Measurements from ENCODE around the gene ARHGAP27. TPM values are rescaled to one million over a fixed set of nuclear protein-coding genes. Genes with fewer than 3 reads are reported as not detected.
A peak's percentile ranks its signal among the peaks of the same experiment; 100 is the strongest.

ARHGAP27 gene
- total RNA-seq, 1 experiment from 2014 or later = 12.9 TPM

- Mint-ChIP-seq H3K9me3 (no peaks in the 10 kb centered on the region), H3K36me3 (no peaks in the 10 kb centered on the region), H3K27ac (no peak overlapping the region), H3K4me1 (peaks cover 18% of the 10 kb centered on the region), H3K27me3 (ENCODE audit: low read depth) (peaks cover 10% of the 10 kb centered on the region), H3K4me3 (no peak overlapping the region)
- no peak for DNase-seq (ENCODE audit: low spot score)
- TF ChIP-seq ZNF232 (CRISPR knock-in tag; IDR thresholded peaks at IDR 0.05) (no peak), ZNF317 (CRISPR knock-in tag; IDR thresholded peaks at IDR 0.05; ENCODE audit: borderline replicate concordance, low read depth) (no peak), NR1H2 (CRISPR knock-in tag; IDR thresholded peaks at IDR 0.05) (no peak), JUN (CRISPR knock-in tag; IDR thresholded peaks at IDR 0.05) (no peak), ZNF425 (CRISPR knock-in tag; conservative IDR thresholded peaks at IDR 0.05) (no peak), CREB1 (CRISPR knock-in tag; IDR thresholded peaks at IDR 0.05) (no peak)
- TF ChIP-seq, protein P1, sequence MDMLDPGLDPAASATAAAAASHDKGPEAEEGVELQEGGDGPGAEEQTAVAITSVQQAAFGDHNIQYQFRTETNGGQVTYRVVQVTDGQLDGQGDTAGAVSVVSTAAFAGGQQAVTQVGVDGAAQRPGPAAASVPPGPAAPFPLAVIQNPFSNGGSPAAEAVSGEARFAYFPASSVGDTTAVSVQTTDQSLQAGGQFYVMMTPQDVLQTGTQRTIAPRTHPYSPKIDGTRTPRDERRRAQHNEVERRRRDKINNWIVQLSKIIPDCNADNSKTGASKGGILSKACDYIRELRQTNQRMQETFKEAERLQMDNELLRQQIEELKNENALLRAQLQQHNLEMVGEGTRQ (CRISPR knock-in tag; IDR thresholded peaks at IDR 0.05) = no peak
- ATAC-seq = no peak
- POLR2A ChIA-PET = no interaction called here
- CTCF ChIA-PET = interaction anchor here (0.9 to 9.5 kb wide), 9 partner anchors 27 to 172 kb away, joined by 3 to 133 read pairs (median 7); partner anchors contain the start of gene MAP3K14
Observed at GRCh38 chr17:45391291-45391690, 41.4 kb downstream of the ARHGAP27 start.

DNA sequence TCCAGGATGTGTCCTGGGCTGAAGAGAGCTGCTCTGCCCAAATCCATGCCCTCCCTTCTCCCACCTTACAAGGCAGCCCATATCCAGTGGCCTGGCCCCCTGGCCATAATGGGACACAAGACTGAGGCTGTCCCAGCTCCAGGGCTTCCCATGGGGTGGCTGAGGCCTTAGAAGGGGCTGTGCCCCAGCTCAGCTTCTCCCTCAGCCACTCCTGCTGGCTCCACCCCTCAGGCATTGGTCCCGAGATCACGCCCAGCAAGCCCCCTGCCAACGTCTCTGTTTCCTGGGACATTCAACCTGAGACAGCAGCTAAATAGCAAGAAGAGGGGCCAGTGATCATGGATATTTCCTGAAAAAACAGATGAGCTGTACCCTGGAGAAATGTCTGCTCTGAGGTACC, 43.3 kb downstream of the ARHGAP27 start:
- H3K36me3 Mint-ChIP-seq = no peaks in the 10 kb centered on the region
- CTCF ChIA-PET = interaction anchor here (0.8 to 4.0 kb wide), 13 partner anchors 25 to 254 kb away, joined by 3 to 40 read pairs (median 7); partner anchors contain the start of genes ACBD4 and MAP3K14
- no peaks in the 10 kb centered on the region for H3K9me3 Mint-ChIP-seq
- no peak for TF ChIP-seq KAT7 (CRISPR knock-in tag; IDR thresholded peaks at IDR 0.05; ENCODE audit: borderline replicate concordance)
- TF ChIP-seq GTF2I (CRISPR knock-in tag; conservative IDR thresholded peaks at IDR 0.05) = no peak
- no peak for TF ChIP-seq ZNF416 (CRISPR knock-in tag; IDR thresholded peaks at IDR 0.05)
- peak; percentile 38 for ATAC-seq
- peaks cover 15% of the 10 kb centered on the region for H3K4me1 Mint-ChIP-seq
- no peak overlapping the region for H3K4me3 Mint-ChIP-seq
- DNase-seq (ENCODE audit: low spot score) = peak; percentile 32
- POLR2A ChIA-PET = no interaction called here
- peaks cover 13% of the 10 kb centered on the region for H3K27me3 Mint-ChIP-seq (ENCODE audit: low read depth)
- no peak overlapping the region for H3K27ac Mint-ChIP-seq

GRCh38 chr17:45388604-45389325, 43.9 kb downstream of the ARHGAP27 start:
- H3K27ac Mint-ChIP-seq = no peak overlapping the region
- TF ChIP-seq, protein P2, sequence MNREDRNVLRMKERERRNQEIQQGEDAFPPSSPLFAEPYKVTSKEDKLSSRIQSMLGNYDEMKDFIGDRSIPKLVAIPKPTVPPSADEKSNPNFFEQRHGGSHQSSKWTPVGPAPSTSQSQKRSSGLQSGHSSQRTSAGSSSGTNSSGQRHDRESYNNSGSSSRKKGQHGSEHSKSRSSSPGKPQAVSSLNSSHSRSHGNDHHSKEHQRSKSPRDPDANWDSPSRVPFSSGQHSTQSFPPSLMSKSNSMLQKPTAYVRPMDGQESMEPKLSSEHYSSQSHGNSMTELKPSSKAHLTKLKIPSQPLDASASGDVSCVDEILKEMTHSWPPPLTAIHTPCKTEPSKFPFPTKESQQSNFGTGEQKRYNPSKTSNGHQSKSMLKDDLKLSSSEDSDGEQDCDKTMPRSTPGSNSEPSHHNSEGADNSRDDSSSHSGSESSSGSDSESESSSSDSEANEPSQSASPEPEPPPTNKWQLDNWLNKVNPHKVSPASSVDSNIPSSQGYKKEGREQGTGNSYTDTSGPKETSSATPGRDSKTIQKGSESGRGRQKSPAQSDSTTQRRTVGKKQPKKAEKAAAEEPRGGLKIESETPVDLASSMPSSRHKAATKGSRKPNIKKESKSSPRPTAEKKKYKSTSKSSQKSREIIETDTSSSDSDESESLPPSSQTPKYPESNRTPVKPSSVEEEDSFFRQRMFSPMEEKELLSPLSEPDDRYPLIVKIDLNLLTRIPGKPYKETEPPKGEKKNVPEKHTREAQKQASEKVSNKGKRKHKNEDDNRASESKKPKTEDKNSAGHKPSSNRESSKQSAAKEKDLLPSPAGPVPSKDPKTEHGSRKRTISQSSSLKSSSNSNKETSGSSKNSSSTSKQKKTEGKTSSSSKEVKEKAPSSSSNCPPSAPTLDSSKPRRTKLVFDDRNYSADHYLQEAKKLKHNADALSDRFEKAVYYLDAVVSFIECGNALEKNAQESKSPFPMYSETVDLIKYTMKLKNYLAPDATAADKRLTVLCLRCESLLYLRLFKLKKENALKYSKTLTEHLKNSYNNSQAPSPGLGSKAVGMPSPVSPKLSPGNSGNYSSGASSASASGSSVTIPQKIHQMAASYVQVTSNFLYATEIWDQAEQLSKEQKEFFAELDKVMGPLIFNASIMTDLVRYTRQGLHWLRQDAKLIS (CRISPR knock-in tag; IDR thresholded peaks at IDR 0.05; ENCODE audit: borderline replicate concordance) = no peak
- TF ChIP-seq RORB (CRISPR knock-in tag; IDR thresholded peaks at IDR 0.05) (no peak), MYBL2 (CRISPR knock-in tag; IDR thresholded peaks at IDR 0.05) (no peak), MAX (CRISPR knock-in tag; IDR thresholded peaks at IDR 0.05) (no peak), FOXJ3 (CRISPR knock-in tag; IDR thresholded peaks at IDR 0.05; ENCODE audit: borderline replicate concordance) (no peak), FOXK1 (CRISPR knock-in tag; IDR thresholded peaks at IDR 0.05) (no peak), SMAD3 (CRISPR knock-in tag; IDR thresholded peaks at IDR 0.05; ENCODE audit: borderline replicate concordance) (no peak), E2F1 (CRISPR knock-in tag; IDR thresholded peaks at IDR 0.05) (no peak), TEAD4 (CRISPR knock-in tag; IDR thresholded peaks at IDR 0.05) (no peak)
- H3K4me1 Mint-ChIP-seq = peaks cover 19% of the 10 kb centered on the region
- DNase-seq (ENCODE audit: low spot score) = no peak
- ChIA-PET POLR2A (no interaction called here), CTCF (interaction anchor here (0.8 to 4.0 kb wide), 14 partner anchors 37 to 253 kb away, joined by 4 to 40 read pairs (median 6); partner anchors contain the start of genes ACBD4 and MAP3K14)
- no peak for ATAC-seq
- no peaks in the 10 kb centered on the region for H3K36me3 Mint-ChIP-seq
- no peak overlapping the region for H3K4me3 Mint-ChIP-seq
- no peaks in the 10 kb centered on the region for H3K9me3 Mint-ChIP-seq
- peaks cover 19% of the 10 kb centered on the region for H3K27me3 Mint-ChIP-seq (ENCODE audit: low read depth)

Data from WTC11 (cell line).